ENCODE data around the gene MSI2.

GRCh38 chr17:57724026-57724728 is 467.9 kb downstream of the MSI2 start:
- TF ChIP-seq SP1 (IDR thresholded peaks at IDR 0.05) (no peak), FOXM1 (IDR thresholded peaks at IDR 0.05; ENCODE audit: borderline replicate concordance) (no peak), SUZ12 (IDR thresholded peaks at IDR 0.05) (no peak), FOXK2 (IDR thresholded peaks at IDR 0.05) (no peak)

Data from HEK293T (cell line).